Measurements from ENCODE around the gene ATP4B.

The ATP4B gene

GRCh38 chr13:113609616-113610015 is 48.4 kb downstream of the ATP4B start:
- H4K8ac ChIP-seq (ENCODE audit: low read depth, low read length) = no peak overlapping the region
- peaks cover 9 to 11% of the 10 kb centered on the region in 2 donors for H3K9me3 ChIP-seq (replicated peaks in 1 of 2; ENCODE audit: control insufficient read depth in 2 of 2, insufficient read depth in 1 of 2, low read depth in 1 of 2, low read length in 2 of 2)
- H3K18ac ChIP-seq (ENCODE audit: low read length) = peak overlapping the region; percentile 69
- no peak overlapping the region for H2BK15ac ChIP-seq (ENCODE audit: low read length)
- peaks cover 45% of the 10 kb centered on the region for H3K79me1 ChIP-seq (ENCODE audit: low read depth, low read length)
- peaks cover 43 to 98% of the 10 kb centered on the region in 2 donors for H3K36me3 ChIP-seq (replicated peaks in 1 of 2; ENCODE audit: control insufficient read depth in 2 of 2, insufficient read depth in 2 of 2, low read length in 2 of 2)
- no CpG with 5 or more reads among the region's 13 CpGs for WGBS, 2 donors (ENCODE audit: extremely low coverage in 2 of 2, insufficient read length in 2 of 2, insufficient replicate concordance in 1 of 2)
- H3K9ac ChIP-seq (ENCODE audit: low read depth, low read length, poor library complexity) = no peak overlapping the region
- no peak overlapping the region for H3K14ac ChIP-seq (ENCODE audit: low read length)
- H3K4me3 ChIP-seq (ENCODE audit: low read length in 2 of 2) = no peak overlapping the region
- DNase-seq (ENCODE audit: low spot score) = no peak
- peaks cover 0 to 1% (median 0%) of the 10 kb centered on the region in 3 experiments for H3K27me3 ChIP-seq (ENCODE audit: control insufficient read depth in 3 of 3, insufficient read depth in 3 of 3, low read depth in 1 of 3, low read length in 3 of 3)
- H3K4me2 ChIP-seq (ENCODE audit: insufficient read depth, low read length, poor library complexity, severe bottlenecking) = no peak overlapping the region
- H2BK120ac ChIP-seq (ENCODE audit: low read depth, low read length) = no peak overlapping the region
- peak overlapping the region; percentile 67 for H2BK5ac ChIP-seq (ENCODE audit: low read length)
- no peak overlapping the region for H2AK5ac ChIP-seq (ENCODE audit: low read depth, low read length)
- H2AFZ ChIP-seq (ENCODE audit: low read length) = no peak overlapping the region
- H4K91ac ChIP-seq (ENCODE audit: low read depth, low read length, poor library complexity) = no peak overlapping the region
- no peak overlapping the region for H3K27ac ChIP-seq (replicated peaks; ENCODE audit: low read length)
- H3K23ac ChIP-seq (ENCODE audit: low read depth, low read length, poor library complexity) = no peak overlapping the region
- peaks cover 0 to 8% of the 10 kb centered on the region in 2 donors for H3K4me1 ChIP-seq (ENCODE audit: control insufficient read depth in 2 of 2, insufficient read depth in 1 of 2, low read depth in 1 of 2, low read length in 2 of 2)
- H2BK12ac ChIP-seq (ENCODE audit: low read length) = no peak overlapping the region
- no peak overlapping the region for H3K4ac ChIP-seq (ENCODE audit: low read length)

- peak overlapping the region in 1 of 2 donors; percentile 18 for H3K4me3 ChIP-seq (ENCODE audit: low read length in 2 of 2)
- no peak overlapping the region for H3K18ac ChIP-seq (ENCODE audit: low read length)
- peaks cover 11 to 12% of the 10 kb centered on the region in 2 donors for H3K9me3 ChIP-seq (replicated peaks in 1 of 2; ENCODE audit: control insufficient read depth in 2 of 2, insufficient read depth in 1 of 2, low read depth in 1 of 2, low read length in 2 of 2)
- no peak overlapping the region for H3K4me2 ChIP-seq (ENCODE audit: insufficient read depth, low read length, poor library complexity, severe bottlenecking)
- H3K27me3 ChIP-seq (ENCODE audit: control insufficient read depth in 3 of 3, insufficient read depth in 3 of 3, low read depth in 1 of 3, low read length in 3 of 3) = peaks cover 0 to 1% (median 0%) of the 10 kb centered on the region in 3 experiments
- no peak overlapping the region for H4K8ac ChIP-seq (ENCODE audit: low read depth, low read length)
- H2AFZ ChIP-seq (ENCODE audit: low read length) = no peak overlapping the region
- no peak overlapping the region for H3K27ac ChIP-seq (replicated peaks; ENCODE audit: low read length)
- DNase-seq (ENCODE audit: low spot score) = no peak
- no peak overlapping the region for H2BK15ac ChIP-seq (ENCODE audit: low read length)
- no CpG with 5 or more reads among the region's 22 CpGs for WGBS, 2 donors (ENCODE audit: extremely low coverage in 2 of 2, insufficient read length in 2 of 2, insufficient replicate concordance in 1 of 2)
- H3K23ac ChIP-seq (ENCODE audit: low read depth, low read length, poor library complexity) = peak overlapping the region; percentile 69
- no peak overlapping the region for H2AK5ac ChIP-seq (ENCODE audit: low read depth, low read length)
- peak overlapping the region; percentile 67 for H2BK5ac ChIP-seq (ENCODE audit: low read length)
- H3K14ac ChIP-seq (ENCODE audit: low read length) = peak overlapping the region; percentile 60
- peaks cover 44% of the 10 kb centered on the region for H3K79me1 ChIP-seq (ENCODE audit: low read depth, low read length)
- no peak overlapping the region for H4K91ac ChIP-seq (ENCODE audit: low read depth, low read length, poor library complexity)
- H3K36me3 ChIP-seq (replicated peaks in 1 of 2; ENCODE audit: control insufficient read depth in 2 of 2, insufficient read depth in 2 of 2, low read length in 2 of 2) = peaks cover 44 to 98% of the 10 kb centered on the region in 2 donors
- peak overlapping the region; percentile 35 for H2BK12ac ChIP-seq (ENCODE audit: low read length)
- no peak overlapping the region for H3K4ac ChIP-seq (ENCODE audit: low read length)
- no peak overlapping the region for H3K9ac ChIP-seq (ENCODE audit: low read depth, low read length, poor library complexity)
- H3K4me1 ChIP-seq (ENCODE audit: control insufficient read depth in 2 of 2, insufficient read depth in 1 of 2, low read depth in 1 of 2, low read length in 2 of 2) = peaks cover 0 to 8% of the 10 kb centered on the region in 2 donors
- H2BK120ac ChIP-seq (ENCODE audit: low read depth, low read length) = no peak overlapping the region
These were observed 48.9 kb downstream of the ATP4B start for GRCh38 chr13:113608967-113609533.

GRCh38 chr13:113607889-113608635 is 49.9 kb downstream of the ATP4B start:
- no CpG with 5 or more reads among the region's 25 CpGs for WGBS, 2 donors (ENCODE audit: extremely low coverage in 2 of 2, insufficient read length in 2 of 2, insufficient replicate concordance in 1 of 2)
- Histone ChIP-seq H3K9ac (ENCODE audit: low read depth, low read length, poor library complexity) (peak overlapping the region; percentile 53), H3K79me1 (ENCODE audit: low read depth, low read length) (peaks cover 38% of the 10 kb centered on the region), H3K27me3 (ENCODE audit: control insufficient read depth in 3 of 3, insufficient read depth in 3 of 3, low read depth in 1 of 3, low read length in 3 of 3) (no peaks in the 10 kb centered on the region), H3K36me3 (replicated peaks in 1 of 2; ENCODE audit: control insufficient read depth in 2 of 2, insufficient read depth in 2 of 2, low read length in 2 of 2) (peaks cover 36 to 98% of the 10 kb centered on the region in 2 donors), H2BK120ac (ENCODE audit: low read depth, low read length) (no peak overlapping the region), H3K27ac (replicated peaks; ENCODE audit: low read length) (no peak overlapping the region), H3K4me2 (ENCODE audit: insufficient read depth, low read length, poor library complexity, severe bottlenecking) (no peak overlapping the region), H2BK15ac (ENCODE audit: low read length) (no peak overlapping the region), H3K18ac (ENCODE audit: low read length) (no peak overlapping the region), H4K8ac (ENCODE audit: low read depth, low read length) (peak overlapping the region; percentile 87), H2AFZ (ENCODE audit: low read length) (no peak overlapping the region), H3K4me3 (ENCODE audit: low read length in 2 of 2) (no peak overlapping the region), H2BK5ac (ENCODE audit: low read length) (no peak overlapping the region), H4K91ac (ENCODE audit: low read depth, low read length, poor library complexity) (no peak overlapping the region), H3K9me3 (replicated peaks in 1 of 2; ENCODE audit: control insufficient read depth in 2 of 2, insufficient read depth in 1 of 2, low read depth in 1 of 2, low read length in 2 of 2) (peaks cover 7 to 11% of the 10 kb centered on the region in 2 donors), H3K23ac (ENCODE audit: low read depth, low read length, poor library complexity) (no peak overlapping the region), H3K4ac (ENCODE audit: low read length) (no peak overlapping the region), H2AK5ac (ENCODE audit: low read depth, low read length) (no peak overlapping the region), H2BK12ac (ENCODE audit: low read length) (no peak overlapping the region), H3K4me1 (ENCODE audit: control insufficient read depth in 2 of 2, insufficient read depth in 1 of 2, low read depth in 1 of 2, low read length in 2 of 2) (peaks cover 0 to 3% of the 10 kb centered on the region in 2 donors), H3K14ac (ENCODE audit: low read length) (no peak overlapping the region)
- DNase-seq (ENCODE audit: low spot score) = no peak
